ENCODE data around the gene ARHGAP22.

GRCh38 chr10:48418189-48418788 is 186.6 kb downstream of the ARHGAP22 start:
- no peak for TF ChIP-seq REST (IDR thresholded peaks at IDR 0.05; ENCODE audit: unreplicated experiment)
- no peak for TF ChIP-seq CTCF (conservative IDR thresholded peaks at IDR 0.05; ENCODE audit: low read depth in 2 of 2)
- TF ChIP-seq, protein P1, sequence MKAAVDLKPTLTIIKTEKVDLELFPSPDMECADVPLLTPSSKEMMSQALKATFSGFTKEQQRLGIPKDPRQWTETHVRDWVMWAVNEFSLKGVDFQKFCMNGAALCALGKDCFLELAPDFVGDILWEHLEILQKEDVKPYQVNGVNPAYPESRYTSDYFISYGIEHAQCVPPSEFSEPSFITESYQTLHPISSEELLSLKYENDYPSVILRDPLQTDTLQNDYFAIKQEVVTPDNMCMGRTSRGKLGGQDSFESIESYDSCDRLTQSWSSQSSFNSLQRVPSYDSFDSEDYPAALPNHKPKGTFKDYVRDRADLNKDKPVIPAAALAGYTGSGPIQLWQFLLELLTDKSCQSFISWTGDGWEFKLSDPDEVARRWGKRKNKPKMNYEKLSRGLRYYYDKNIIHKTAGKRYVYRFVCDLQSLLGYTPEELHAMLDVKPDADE (IDR thresholded peaks at IDR 0.05) = no peak

Measured in GM23338 (cell line).